ENCODE results near the gene UBA6. TPM values are rescaled to one million over a fixed set of nuclear protein-coding genes. Genes with fewer than 3 reads are reported as not detected.
"Not testable (repeated sequence)": the region's sequence is repeated elsewhere in the genome, so short reads cannot be mapped to it uniquely, and the experiment has no call there.

Gene UBA6
- total RNA-seq (2014; rRNA removed; shearing (Covaris generic); ENCODE audit: low replicate concordance), result 71.4 and 123 TPM in 2 replicates

DNA sequence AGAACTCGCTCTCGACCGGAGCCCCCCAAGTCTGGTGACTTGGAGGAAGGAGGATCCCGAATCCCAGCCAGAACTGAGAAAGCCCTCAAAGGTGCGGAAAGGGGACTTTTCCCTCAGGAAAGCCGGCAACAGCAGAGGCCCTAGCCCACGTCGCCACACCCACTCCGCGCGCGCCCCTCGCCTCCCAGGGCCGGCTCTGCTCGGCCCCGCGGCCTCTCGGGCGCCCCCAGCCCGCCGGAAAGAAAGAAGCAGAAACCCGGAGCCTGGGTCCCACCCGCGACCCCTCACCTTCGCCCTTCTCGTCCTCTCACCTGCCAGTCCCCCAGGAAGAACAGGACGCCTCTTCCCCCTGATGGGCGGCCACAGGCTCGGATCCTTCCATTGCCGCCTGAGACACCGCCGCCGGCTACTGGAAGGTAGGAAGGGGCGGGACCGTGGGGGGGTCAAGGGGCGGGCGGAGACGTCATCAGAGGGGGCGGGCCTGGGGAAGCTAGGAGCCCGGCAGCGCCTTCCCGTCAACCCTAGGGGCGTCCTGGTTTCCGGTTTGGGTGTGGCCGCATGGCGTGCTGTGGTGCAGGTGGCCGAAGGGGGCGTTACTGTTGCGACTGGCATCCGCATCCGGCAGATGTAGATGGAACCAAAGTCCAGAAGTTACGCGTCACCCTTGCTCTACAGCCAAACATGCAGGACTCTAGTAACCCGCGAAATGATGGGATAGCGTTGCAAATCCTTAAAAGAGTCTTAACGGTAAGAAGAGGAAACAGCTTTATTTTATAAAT is at the start of gene UBA6:
UBA6 (minus strand) TSS at position 418 of the 779 bp plus-strand sequence; CDS start at position 382, 36 bp downstream.
- DNase-seq (ENCODE audit: low read depth), result peak; percentile 87
- in situ Hi-C loops (cut with HindIII; ENCODE audit: low pct_unique_long_range_greater_than_20kb, low sequenced_read_pairs), result no loop called here

DNA sequence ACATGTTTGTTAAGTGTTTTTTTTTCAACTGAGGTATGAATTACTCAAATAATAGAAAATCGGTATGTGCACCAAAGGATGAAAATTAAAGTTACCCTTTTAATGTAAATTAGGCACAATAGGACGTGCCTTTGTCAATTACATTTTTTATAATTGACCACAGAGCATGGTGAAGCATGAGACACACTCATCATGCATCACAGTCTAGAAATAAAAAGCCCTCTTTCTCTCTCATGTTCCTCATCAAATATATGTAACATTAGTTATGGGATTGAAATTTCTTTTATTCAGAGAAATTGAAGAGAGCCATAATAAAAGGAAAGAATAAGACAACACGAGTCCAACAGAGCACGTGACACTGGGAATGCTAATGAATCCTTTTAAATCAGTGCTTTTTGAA is 49.7 kb upstream of the UBA6 start:
- in situ Hi-C loops (cut with HindIII; ENCODE audit: low pct_unique_long_range_greater_than_20kb, low sequenced_read_pairs), result no loop called here
- no peak for DNase-seq (ENCODE audit: low read depth)

DNA sequence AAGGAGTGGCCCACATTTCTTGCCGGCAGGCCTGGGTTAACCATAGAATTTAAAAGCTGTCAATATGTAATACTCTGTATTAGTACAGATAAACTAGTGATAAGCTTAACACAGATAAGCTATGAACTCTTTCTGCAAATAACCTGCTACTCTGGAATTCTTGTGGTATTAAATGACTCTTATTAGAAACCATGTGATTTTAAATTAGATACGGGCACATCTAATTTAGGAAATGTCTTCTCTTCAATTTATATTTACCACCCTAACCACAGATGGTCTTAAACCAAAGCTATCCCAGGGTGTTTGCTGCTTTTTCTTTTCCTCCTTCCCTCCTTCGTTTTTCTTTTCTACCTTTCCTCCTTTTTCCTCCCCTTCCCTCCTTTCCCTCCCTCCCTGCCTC is 48.3 kb upstream of the UBA6 start:
- in situ Hi-C loops (cut with HindIII; ENCODE audit: low pct_unique_long_range_greater_than_20kb, low sequenced_read_pairs), result no loop called here
- no peak for DNase-seq (ENCODE audit: low read depth)

DNA sequence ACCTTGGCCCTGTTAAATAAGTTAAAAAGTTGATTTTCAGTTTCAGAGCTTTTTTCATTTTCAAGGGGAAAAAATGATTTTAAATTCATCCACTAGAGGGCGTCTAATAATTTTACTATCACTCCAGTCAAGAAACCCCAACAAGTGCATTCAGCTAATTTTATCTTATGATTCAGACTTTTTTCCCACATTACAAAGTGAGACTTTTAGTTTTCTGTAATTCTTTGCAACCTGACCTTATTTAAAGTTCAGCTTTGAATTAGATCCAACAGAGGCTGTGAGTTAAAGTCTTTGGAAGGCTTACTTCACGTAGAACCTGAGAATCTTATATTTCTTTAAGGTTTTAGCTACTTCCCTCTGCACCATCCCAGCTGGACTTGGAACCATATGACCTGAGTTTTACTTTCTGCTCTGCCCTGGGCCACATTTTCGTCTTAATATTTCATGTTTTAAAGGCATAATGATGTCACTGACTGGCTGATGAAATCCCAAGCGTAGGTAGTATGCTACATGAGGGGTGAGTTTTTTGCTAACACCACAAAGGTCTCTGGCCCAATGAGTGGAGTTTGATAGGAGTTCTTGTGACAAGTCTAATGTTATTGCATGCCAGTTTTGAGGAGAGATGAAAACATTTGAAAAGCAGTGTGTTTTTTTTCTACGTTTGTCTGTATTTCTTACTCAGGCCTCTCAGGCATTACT is 46.0 kb upstream of the UBA6 start:
- peak; percentile 25 for DNase-seq (ENCODE audit: low read depth)
- in situ Hi-C loops (cut with HindIII; ENCODE audit: low pct_unique_long_range_greater_than_20kb, low sequenced_read_pairs), result no loop called here

DNA sequence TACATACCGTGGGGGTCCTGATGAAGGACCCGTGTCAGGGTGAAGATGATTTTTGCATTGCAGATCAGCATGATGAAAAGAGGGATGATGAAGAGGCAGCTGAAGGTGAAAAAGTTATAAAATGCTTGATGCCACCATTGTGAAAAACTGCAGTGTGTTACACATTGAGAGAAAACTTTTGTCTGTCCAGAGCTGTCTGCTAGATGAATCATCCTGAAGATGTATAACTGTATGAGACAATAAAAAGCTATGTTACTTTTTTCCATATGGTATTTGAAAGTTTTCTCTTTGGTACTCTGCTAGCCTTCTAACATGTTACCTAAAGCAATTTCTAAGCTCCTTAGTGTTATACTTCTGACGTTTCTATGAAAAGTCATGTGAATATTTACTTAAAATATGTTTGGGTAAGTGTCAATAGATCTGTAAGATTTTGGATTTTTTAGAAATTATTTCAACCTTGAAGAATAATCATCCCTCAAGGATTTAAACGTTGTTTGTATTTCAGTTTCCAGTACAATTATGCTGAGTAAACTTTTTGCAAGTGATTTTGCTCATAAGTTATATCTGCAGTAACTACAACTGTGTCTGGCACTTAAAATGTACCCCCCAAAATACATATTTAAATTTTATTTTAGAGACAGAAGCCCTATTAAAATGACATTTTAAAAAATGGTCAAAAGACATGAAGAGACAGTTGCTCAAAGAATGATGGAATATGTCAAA is 43.8 kb upstream of the UBA6 start:
- in situ Hi-C loops (cut with HindIII; ENCODE audit: low pct_unique_long_range_greater_than_20kb, low sequenced_read_pairs), result no loop called here
- no peak for DNase-seq (ENCODE audit: low read depth)

DNA sequence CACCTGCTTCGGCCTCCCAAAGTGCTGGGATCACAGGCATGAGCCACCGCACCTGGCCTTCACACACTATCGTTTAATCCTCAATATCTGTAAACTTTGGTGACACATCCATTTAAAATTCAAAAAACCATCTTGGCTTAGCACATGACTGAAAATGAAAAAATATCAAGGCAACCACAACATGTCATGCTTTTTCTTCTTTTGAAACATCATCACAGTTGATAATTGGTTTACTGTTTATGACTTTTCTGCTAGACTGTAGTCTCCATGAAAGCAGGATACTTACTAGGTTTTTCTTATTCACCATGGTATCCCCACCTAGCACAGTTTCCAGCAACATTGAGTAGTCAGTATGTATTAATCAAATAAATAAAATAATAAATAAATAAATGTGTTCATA is 42.2 kb upstream of the UBA6 start:
- DNase-seq (ENCODE audit: low read depth), result no peak
- in situ Hi-C loops (cut with HindIII; ENCODE audit: low pct_unique_long_range_greater_than_20kb, low sequenced_read_pairs), result no loop called here

DNA sequence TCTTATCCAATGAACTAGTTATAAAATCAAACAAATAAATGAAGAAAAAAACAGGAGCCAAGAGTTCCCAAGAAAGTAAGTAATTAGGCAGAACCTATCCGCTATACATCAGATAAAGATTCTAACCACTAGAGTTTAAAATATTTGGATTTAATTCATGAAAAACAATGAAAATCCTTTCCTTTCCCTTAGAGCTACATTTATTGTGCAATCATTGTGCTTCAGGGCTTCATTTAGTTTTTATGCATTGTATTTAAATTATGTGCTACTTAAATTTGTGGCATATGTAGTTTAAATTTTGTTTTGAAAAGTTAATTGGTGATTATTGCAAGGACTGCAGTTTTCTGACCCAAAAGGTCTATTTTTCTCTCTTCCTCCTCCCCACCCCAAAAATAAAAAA is 35.3 kb upstream of the UBA6 start:
- no peak for DNase-seq (ENCODE audit: low read depth)
- in situ Hi-C loops (cut with HindIII; ENCODE audit: low pct_unique_long_range_greater_than_20kb, low sequenced_read_pairs), result no loop called here

DNA sequence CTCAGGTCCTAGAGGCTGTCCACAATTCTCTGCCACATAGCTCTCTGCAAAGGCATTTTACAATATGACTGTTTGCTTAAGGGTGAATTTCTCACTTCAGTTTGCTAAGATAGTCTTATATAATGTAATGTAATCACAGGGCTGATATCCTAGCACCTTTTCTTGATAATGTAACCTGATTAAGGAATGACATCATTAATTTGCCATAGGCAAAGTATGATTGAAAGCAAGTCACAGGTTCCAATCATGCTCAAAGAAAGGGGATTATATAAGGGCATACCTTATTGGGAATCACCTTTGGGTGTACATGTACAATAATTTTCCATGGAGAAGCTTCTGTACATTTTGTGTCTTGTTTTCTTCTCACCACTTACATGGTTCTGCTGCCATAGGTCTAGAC is 34.4 kb upstream of the UBA6 start:
- no peak for DNase-seq (ENCODE audit: low read depth)
- in situ Hi-C loops (cut with HindIII; ENCODE audit: low pct_unique_long_range_greater_than_20kb, low sequenced_read_pairs), result no loop called here

DNA sequence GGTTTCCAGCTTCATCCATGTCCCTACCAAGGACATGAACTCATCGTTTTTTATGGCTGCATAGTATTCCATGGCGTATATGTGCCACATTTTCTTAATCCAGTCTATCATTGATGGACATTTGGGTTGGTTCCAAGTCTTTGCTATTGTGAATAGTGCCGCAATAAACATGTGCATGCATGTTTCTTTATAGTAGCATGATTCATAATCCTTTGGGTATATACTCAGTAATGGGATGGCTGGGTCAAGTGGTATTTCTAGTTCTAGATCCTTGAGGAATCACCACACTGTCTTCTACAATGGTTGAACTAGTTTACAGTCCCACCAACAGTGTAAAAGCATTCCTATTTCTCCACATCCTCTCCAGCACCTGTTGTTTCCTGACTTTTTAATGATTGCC is 29.6 kb upstream of the UBA6 start:
- DNase-seq (ENCODE audit: low read depth); in situ Hi-C loops (cut with HindIII; ENCODE audit: low pct_unique_long_range_greater_than_20kb, low sequenced_read_pairs): not testable (repeated sequence)

DNA sequence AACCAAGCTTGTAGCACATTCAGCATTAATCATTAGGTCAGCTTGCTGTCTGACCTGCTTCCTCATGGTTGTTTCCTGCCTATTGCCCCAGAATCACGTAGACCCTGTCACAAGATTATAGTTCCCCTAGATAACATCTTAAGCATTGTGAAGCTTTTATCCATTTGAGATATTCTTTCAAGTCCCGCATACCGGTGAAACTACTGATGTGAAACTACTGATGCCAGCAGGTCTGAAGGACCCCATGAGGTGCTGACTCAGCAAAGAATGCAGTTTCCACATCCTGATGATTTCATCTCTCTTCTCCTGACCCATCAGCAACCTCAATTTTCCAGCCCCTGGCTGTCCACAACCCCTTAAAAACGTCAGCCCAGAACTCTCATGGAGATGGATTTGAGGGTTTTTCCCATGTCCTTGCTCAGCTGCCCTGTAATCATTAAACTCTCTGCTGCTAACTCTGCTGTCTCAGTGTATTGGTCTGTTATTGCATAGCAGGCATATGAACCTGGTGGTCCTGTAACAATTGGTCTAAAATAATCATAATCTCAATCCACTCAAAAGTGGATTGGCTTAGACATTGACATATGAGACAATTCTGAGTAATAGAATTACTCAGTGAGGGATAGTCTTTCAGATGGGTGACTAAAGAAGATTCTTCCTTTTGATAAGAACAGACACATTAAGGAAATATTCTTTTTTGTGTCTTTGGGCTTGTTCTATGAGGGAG is 26.3 kb upstream of the UBA6 start:
- in situ Hi-C loops (cut with HindIII; ENCODE audit: low pct_unique_long_range_greater_than_20kb, low sequenced_read_pairs), result no loop called here
- DNase-seq (ENCODE audit: low read depth), result peak; percentile 78

DNA sequence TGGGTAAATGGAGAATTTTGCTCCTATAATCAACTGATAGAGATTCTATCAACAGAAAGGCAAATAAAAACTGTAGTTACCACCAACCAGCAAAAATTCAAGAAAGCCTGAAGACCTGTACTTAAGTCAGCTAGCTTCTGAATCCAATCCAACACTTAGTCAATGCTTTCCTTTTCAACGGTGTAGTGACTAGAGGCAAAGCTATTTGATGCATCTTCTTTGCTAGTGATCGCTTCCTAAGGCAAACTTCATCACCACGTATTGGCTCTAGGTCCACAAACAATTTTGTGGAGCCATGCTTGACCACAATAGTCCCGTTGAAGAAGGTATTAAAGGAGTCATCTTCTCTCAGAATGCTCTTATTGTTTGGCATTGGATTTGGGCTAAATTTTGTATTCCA is 25.0 kb upstream of the UBA6 start:
- DNase-seq (ENCODE audit: low read depth), result no peak
- in situ Hi-C loops (cut with HindIII; ENCODE audit: low pct_unique_long_range_greater_than_20kb, low sequenced_read_pairs), result no loop called here

DNA sequence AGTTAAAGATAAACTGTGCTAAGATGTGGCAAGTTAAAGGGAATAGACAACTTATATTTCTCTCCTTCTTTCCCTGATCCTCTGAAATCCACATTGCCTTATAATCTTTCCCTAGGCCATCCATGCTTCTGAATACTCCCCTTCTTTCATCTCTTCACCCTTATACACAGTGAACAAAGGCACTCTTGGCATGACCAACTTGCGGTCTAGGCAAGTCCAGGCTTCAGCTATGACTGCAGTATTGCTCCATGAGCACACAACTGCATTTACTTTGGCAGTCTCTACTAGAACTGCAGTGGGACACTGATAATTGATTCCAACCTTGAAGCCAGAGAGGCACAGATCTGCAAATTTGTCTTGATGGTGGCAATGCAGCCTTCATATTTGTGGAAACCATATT is 24.2 kb upstream of the UBA6 start:
- DNase-seq (ENCODE audit: low read depth), result no peak
- in situ Hi-C loops (cut with HindIII; ENCODE audit: low pct_unique_long_range_greater_than_20kb, low sequenced_read_pairs), result no loop called here

DNA sequence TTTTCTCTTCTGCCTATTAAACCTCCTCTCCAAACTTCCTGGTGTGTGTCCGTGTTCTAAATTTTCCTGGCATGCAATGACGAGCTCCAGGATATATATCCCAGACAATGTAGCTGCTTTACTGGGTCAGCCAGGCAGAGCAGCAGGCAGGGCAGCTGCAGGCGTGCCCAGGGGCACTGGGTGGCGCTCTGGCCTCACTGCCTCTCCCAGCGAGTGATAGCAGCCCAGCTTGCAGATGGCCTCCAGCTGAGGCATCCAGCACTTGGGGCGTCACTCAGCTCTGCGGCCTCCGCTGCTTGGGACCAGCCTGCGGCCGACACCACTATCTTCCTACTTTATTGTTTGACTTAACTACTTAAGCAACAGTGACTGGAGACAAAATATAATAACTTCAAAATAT is 23.0 kb upstream of the UBA6 start:
- in situ Hi-C loops (cut with HindIII; ENCODE audit: low pct_unique_long_range_greater_than_20kb, low sequenced_read_pairs), result no loop called here
- no peak for DNase-seq (ENCODE audit: low read depth)

DNA sequence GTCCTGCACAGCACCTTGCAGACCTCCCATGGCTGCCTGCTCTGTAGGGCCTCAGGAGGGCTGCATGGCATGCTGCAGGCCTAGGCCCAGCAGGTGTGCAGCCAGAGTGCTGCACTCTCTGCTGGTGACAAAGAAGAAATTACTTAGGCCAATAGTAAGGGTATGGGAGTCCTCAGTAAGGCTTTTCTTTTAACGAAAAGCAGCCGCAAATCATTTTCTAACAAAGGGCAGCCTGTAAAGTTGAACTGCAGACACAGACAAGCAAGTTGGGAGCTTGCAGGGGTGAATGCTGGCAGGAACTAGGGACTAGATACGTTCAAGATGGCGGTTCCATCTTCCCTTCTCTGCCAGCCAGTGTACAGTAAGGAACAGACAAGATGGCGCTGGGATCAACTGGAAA is 22.4 kb upstream of the UBA6 start:
- DNase-seq (ENCODE audit: low read depth), result no peak
- in situ Hi-C loops (cut with HindIII; ENCODE audit: low pct_unique_long_range_greater_than_20kb, low sequenced_read_pairs), result no loop called here

DNA sequence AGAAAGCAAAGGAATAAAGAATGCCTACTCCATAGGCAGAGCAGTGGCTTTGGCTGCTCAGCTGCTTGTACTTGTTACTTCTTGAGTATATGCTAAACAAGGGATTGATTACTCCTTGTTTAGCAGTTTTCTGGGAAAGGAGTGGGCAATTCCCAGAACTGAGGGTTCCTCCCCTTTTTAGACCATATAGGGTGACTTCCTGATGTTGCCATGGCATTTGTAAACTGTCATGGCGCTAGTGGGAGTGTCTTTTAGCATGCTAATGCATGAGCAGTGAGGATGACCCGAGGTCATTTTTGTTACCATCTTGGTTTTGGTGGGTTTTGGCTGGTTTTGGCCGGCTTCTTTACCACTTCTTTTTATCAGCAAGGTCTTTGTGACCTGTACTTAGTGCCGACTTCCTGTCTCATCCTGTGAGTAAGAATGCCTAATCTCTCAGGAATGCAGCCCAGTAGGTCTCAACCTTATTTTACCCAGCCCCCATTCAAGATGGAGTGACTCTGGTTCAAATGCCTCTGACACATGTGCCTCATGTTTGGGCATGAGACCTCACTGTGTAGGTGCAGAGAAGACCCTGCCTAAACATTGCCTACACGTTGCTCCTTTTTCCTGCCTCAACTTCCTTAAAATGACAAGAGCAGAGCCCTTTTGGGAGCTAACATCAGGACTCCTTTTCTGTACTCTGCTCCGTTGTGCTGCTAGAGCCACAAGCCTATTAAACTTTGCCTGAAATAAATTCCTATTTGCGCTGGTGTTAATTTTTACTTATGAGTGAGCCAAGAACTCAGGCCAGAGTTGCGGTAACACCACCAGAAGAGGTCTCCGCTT is 21.0 kb upstream of the UBA6 start:
- DNase-seq (ENCODE audit: low read depth), result peak; percentile 21

DNA sequence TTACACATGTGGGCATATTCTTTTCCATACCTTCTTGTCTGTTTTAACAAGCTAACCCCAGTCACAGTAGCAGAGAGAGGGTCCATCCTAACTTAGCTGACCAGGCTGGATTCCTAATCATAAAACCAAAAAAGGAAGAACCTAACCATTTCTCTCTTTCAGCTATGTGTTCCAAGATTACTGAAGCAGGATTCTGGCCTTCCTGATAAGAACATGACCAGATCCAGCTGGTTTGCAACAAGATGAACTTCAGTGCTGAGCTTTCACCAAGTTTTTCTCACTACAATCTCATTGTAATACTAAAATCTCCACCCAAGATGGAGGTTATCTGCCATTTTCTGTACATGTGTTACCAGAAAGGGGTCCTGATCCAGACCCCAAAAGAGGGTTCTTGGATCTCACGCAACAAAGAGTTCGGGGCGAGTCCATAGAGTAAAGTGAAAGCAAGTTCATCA is 20.4 kb upstream of the UBA6 start:
- in situ Hi-C loops (cut with HindIII; ENCODE audit: low pct_unique_long_range_greater_than_20kb, low sequenced_read_pairs), result no loop called here
- no peak for DNase-seq (ENCODE audit: low read depth)

More for the DNA sequence above, 21.0 kb upstream of the UBA6 start:
- in situ Hi-C loops (cut with HindIII; ENCODE audit: low pct_unique_long_range_greater_than_20kb, low sequenced_read_pairs), result no loop called here

DNA sequence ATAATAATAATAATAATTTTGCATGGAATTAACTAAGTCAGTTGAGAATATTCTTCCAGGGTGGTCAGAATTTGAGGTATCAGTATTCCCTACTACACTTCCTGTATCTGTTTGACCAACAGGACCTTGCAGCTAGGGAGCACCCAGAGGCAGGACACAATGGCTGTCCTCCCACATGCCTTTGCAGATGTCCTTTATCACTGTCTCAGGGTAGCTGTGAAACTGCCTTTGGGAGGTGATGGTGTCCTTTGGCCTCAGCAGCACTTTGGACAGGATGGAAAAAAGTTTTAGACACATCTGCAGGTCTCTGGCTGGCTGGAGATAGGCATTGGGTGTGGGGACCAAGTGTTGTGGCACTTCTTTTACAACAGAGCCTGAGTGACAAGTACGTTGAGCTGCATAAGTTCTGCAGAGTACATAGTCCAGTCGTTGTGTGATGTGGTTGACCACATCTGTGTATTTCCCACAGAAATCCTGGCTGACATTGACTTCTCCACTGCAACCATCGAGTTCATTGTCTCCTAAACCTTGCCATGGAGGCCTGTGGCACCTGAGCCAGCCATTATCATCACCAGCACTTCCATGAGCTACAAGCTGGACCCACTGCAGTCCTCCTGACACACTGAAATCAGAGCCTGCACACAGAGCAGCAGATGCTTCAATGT is 19.1 kb upstream of the UBA6 start:
- DNase-seq (ENCODE audit: low read depth), result no peak
- in situ Hi-C loops (cut with HindIII; ENCODE audit: low pct_unique_long_range_greater_than_20kb, low sequenced_read_pairs), result no loop called here
